GM23248 (cell line): Measurements from ENCODE around the gene ARMC8. TPM values are rescaled to one million over a fixed set of nuclear protein-coding genes. Genes with fewer than 3 reads are reported as not detected.

Source experiments
- DNase-seq: peaks from one replicate; pipeline ENCODE4 v3.0.0-alpha.2; 2015
- H2AFZ ChIP-seq: fragments of 200-600 bp; sonication (generic); 2 replicates; pipeline ENCODE4 v1.6.1; 2016; ENCODE audit warnings: antibody characterized with exemption
- H3F3A ChIP-seq: fragments of 200-600 bp; sonication (generic); 2 replicates; pipeline ENCODE4 v1.6.1; 2016; ENCODE audit warnings: mild to moderate bottlenecking, antibody characterized with exemption, mixed run types; ENCODE audit not compliant: insufficient read depth
- H3K27ac ChIP-seq: fragments of 200-600 bp; sonication (generic); 2 replicates; pipeline ENCODE4 v1.5.1; 2016; ENCODE audit warnings: mild to moderate bottlenecking
- H3K27me3 ChIP-seq: fragments of 200-600 bp; sonication (generic); replicated peaks from 2 replicates; pipeline ENCODE4 v1.6.1; 2016; ENCODE audit warnings: mild to moderate bottlenecking; ENCODE audit not compliant: insufficient read depth
- H3K36me3 ChIP-seq: fragments of 200-600 bp; sonication (generic); 2 replicates; pipeline ENCODE4 v1.6.1; 2016; ENCODE audit warnings: low read depth, mild to moderate bottlenecking
- H3K4me1 ChIP-seq: fragments of 200-600 bp; sonication (generic); 2 replicates; pipeline ENCODE4 v1.6.1; 2016; ENCODE audit warnings: mild to moderate bottlenecking; ENCODE audit not compliant: insufficient read depth
- H3K4me2 ChIP-seq: fragments of 200-600 bp; sonication (generic); one replicate; pipeline ENCODE4 v1.6.1; 2016; ENCODE audit warnings: mild to moderate bottlenecking; ENCODE audit not compliant: unreplicated experiment
- H3K4me3 ChIP-seq: fragments of 200-600 bp; sonication (generic); 2 replicates; pipeline ENCODE4 v1.5.1; 2016; ENCODE audit warnings: mild to moderate bottlenecking
- H3K79me2 ChIP-seq: fragments of 200-600 bp; sonication (generic); 2 replicates; pipeline ENCODE4 v1.6.1; 2016; ENCODE audit warnings: mild to moderate bottlenecking; ENCODE audit not compliant: insufficient read depth
- H3K9ac ChIP-seq: fragments of 200-600 bp; sonication (generic); 2 replicates; pipeline ENCODE4 v1.6.1; 2016; ENCODE audit warnings: mild to moderate bottlenecking
- H3K9me2 ChIP-seq: fragments of 200-600 bp; sonication (generic); 2 replicates; pipeline ENCODE4 v1.6.1; 2016; ENCODE audit warnings: mixed run types, mild to moderate bottlenecking, moderate library complexity; ENCODE audit not compliant: insufficient read depth
- H3K9me3 ChIP-seq: fragments of 200-600 bp; sonication (generic); one replicate; pipeline ENCODE4 v1.6.1; 2017; ENCODE audit warnings: low read depth
- H4K20me1 ChIP-seq: fragments of 200-600 bp; sonication (generic); 2 replicates; pipeline ENCODE4 v1.6.0; 2016; ENCODE audit not compliant: insufficient read depth
- EZH2 ChIP-seq: fragments of 200-600 bp; sonication (generic); IDR thresholded peaks from 2 replicates; pipeline ENCODE4 v1.6.1; 2018; ENCODE audit warnings: antibody characterized with exemption, mild to moderate bottlenecking; ENCODE audit not compliant: insufficient read depth, poor library complexity, severe bottlenecking
- EZH2phosphoT487 ChIP-seq: fragments of 200-600 bp; sonication (generic); IDR thresholded peaks from 2 replicates; pipeline ENCODE4 v1.6.1; 2018; ENCODE audit warnings: antibody characterized with exemption, moderate library complexity, mild to moderate bottlenecking, low read depth; ENCODE audit not compliant: insufficient read depth
- WGBS, 2 experiments: methylation state at CpG; one replicate each; pipeline ENCODE4 v1.1.6; 2015 to 2017; ENCODE audit warnings: low lambda C conversion rate in 2 of 2, low coverage in 1 of 2; ENCODE audit errors: missing lambda C conversion rate in 2 of 2; 5-methylcytosine and 5-hydroxymethylcytosine counted together
- in situ Hi-C: fragments of 300-500 bp; cut with MboI; formaldehyde crosslinking; loops from 2 replicates; pipeline ENCODE4 v1.15.0; 2020
- polyA plus RNA-seq: library from polyadenylated mRNA; unstranded; fragments of >200 nt; fragmentation: Nextera tagmentation; extraction: Ambion mirVana; gene quantifications from 2 replicates; pipeline ENCODE4 v1.2.1, GENCODE V29; 2016
- total RNA-seq: library from RNA; depleted of rRNA; stranded (reverse); fragments of >200 nt; shearing (Covaris generic); gene quantifications from 2 replicates; pipeline ENCODE4 v1.2.3, GENCODE V29; 2014

Gene ARMC8
- total and polyA plus RNA-seq, 2 experiments from 2014 or later, result 30.1 to 32.9 TPM

- WGBS, 2 experiments, result 35 to 52% methylated on average over 2 of the region's 2 CpGs
- H3K36me3 ChIP-seq, result peaks cover 34% of the 10 kb centered on the region
- H3K9me3 ChIP-seq, result no peaks in the 10 kb centered on the region
- peaks cover 30% of the 10 kb centered on the region for H3K4me1 ChIP-seq
- peaks cover 28% of the 10 kb centered on the region for H3F3A ChIP-seq
- H3K4me3 ChIP-seq, result no peak overlapping the region
- in situ Hi-C loops, result no loop called here
- no peaks in the 10 kb centered on the region for H3K9me2 ChIP-seq
- peak overlapping the region; percentile 16 for H3K4me2 ChIP-seq
- peaks cover 6% of the 10 kb centered on the region; the same call in 1 of the 2 replicates for H3K79me2 ChIP-seq
- no peak overlapping the region for H3K27ac ChIP-seq
- no peaks in the 10 kb centered on the region for H4K20me1 ChIP-seq
- no peak for TF ChIP-seq EZH2
- no peak for TF ChIP-seq EZH2phosphoT487
- DNase-seq, result peak; percentile 73
- no peaks in the 10 kb centered on the region for H3K27me3 ChIP-seq
- H2AFZ ChIP-seq, result no peak overlapping the region
- H3K9ac ChIP-seq, result no peak overlapping the region
Measured at GRCh38 chr3:138230525-138230924, 43.4 kb downstream of the ARMC8 start.

- TF ChIP-seq EZH2phosphoT487 (no peak), EZH2 (no peak)
Measured at GRCh38 chr3:138232705-138233364, 45.7 kb downstream of the ARMC8 start.

GRCh38 chr3:138234401-138235179 is 47.5 kb downstream of the ARMC8 start:
- in situ Hi-C loops, result no loop called here

More at GRCh38 chr3:138232705-138233364, 45.7 kb downstream of the ARMC8 start:
- peaks cover 5% of the 10 kb centered on the region; the same call in 1 of the 2 replicates for H3K79me2 ChIP-seq
- peaks cover 42% of the 10 kb centered on the region for H3K36me3 ChIP-seq
- in situ Hi-C loops, result no loop called here
- H3K9me3 ChIP-seq, result no peaks in the 10 kb centered on the region
- DNase-seq, result no peak
- no peak overlapping the region for H3K27ac ChIP-seq
- H3K9me2 ChIP-seq, result no peaks in the 10 kb centered on the region
- WGBS, 2 experiments, result 98 to 99% methylated on average over 4 of the region's 4 CpGs
- no peak overlapping the region for H3K9ac ChIP-seq
- H3F3A ChIP-seq, result peaks cover 28% of the 10 kb centered on the region
- H2AFZ ChIP-seq, result no peak overlapping the region
- no peak overlapping the region for H3K4me3 ChIP-seq
- no peak overlapping the region for H3K4me2 ChIP-seq
- H4K20me1 ChIP-seq, result no peaks in the 10 kb centered on the region
- no peaks in the 10 kb centered on the region for H3K27me3 ChIP-seq
- peaks cover 23% of the 10 kb centered on the region for H3K4me1 ChIP-seq

DNA sequence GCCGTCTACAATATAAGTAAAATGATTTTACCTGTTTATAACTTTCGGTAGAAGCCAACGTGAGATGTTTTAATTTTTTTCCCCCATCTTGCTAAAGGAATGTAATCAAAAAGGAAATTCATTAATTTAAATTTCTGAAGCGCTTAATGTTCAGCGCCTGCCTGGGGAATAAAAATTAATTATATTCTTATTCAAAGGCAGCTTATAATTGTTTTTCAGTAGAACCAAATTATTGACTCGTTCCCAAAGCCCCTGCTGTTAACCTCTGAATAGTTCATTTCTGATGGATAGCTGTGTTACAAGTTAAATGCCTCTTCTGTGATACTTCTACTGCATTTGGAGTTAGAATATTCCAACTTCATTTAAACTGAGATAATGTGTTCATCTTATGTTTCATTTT is 51.6 kb downstream of the ARMC8 start:
- H3K79me2 ChIP-seq, result no peaks in the 10 kb centered on the region
- WGBS, 2 experiments, result 89% methylated on average over 6 of the region's 6 CpGs

More at GRCh38 chr3:138234401-138235179, 47.5 kb downstream of the ARMC8 start:
- no peaks in the 10 kb centered on the region for H3K9me2 ChIP-seq
- TF ChIP-seq EZH2phosphoT487, result no peak
- TF ChIP-seq EZH2, result no peak
- 75 to 76% methylated on average over 5 of the region's 5 CpGs for WGBS, 2 experiments
- H3F3A ChIP-seq, result peaks cover 24% of the 10 kb centered on the region
- no peak overlapping the region for H3K27ac ChIP-seq
- no peaks in the 10 kb centered on the region for H4K20me1 ChIP-seq
- no peak overlapping the region for H2AFZ ChIP-seq
- H3K79me2 ChIP-seq, result no peaks in the 10 kb centered on the region
- H3K4me3 ChIP-seq, result no peak overlapping the region
- DNase-seq, result peak; percentile 51
- no peak overlapping the region for H3K4me2 ChIP-seq
- H3K9me3 ChIP-seq, result no peaks in the 10 kb centered on the region
- H3K4me1 ChIP-seq, result peaks cover 23% of the 10 kb centered on the region
- H3K36me3 ChIP-seq, result peaks cover 51% of the 10 kb centered on the region
- no peaks in the 10 kb centered on the region for H3K27me3 ChIP-seq
- no peak overlapping the region for H3K9ac ChIP-seq

More for the DNA sequence above, 51.6 kb downstream of the ARMC8 start:
- H4K20me1 ChIP-seq, result no peaks in the 10 kb centered on the region
- no peaks in the 10 kb centered on the region for H3K27me3 ChIP-seq
- no peak overlapping the region for H3K4me2 ChIP-seq
- H2AFZ ChIP-seq, result no peak overlapping the region
- H3K4me3 ChIP-seq, result no peak overlapping the region
- H3K27ac ChIP-seq, result no peak overlapping the region
- peaks cover 20% of the 10 kb centered on the region; the same call in 1 of the 2 replicates for H3K4me1 ChIP-seq
- in situ Hi-C loops, result no loop called here
- DNase-seq, result no peak
- no peaks in the 10 kb centered on the region for H3K9me3 ChIP-seq
- TF ChIP-seq EZH2 (no peak), EZH2phosphoT487 (no peak)
- H3K9me2 ChIP-seq, result no peaks in the 10 kb centered on the region
- H3K36me3 ChIP-seq, result peaks cover 42% of the 10 kb centered on the region
- peaks cover 20% of the 10 kb centered on the region; the same call in 1 of the 2 replicates for H3F3A ChIP-seq
- no peak overlapping the region for H3K9ac ChIP-seq
